Duodenal mucosa (tissue), 2 donors: Measurements from ENCODE around the gene PIGQ.
A peak's percentile ranks its signal among the peaks of the same experiment; 100 is the strongest.

Experiments
- H3K27ac ChIP-seq: one replicate; pipeline ENCODE4 v1.7.0; 2013; ENCODE audit warnings: low read depth, low read length
- H3K27me3 ChIP-seq, 2 donors: one replicate each; pipeline ENCODE4 v1.7.0; 2013; ENCODE audit warnings: low read length in 2 of 2, control low read depth in 1 of 2; ENCODE audit not compliant: insufficient read depth in 2 of 2, control insufficient read depth in 1 of 2
- H3K36me3 ChIP-seq, 2 donors: one replicate each; pipeline ENCODE4 v1.7.0; 2013; ENCODE audit warnings: low read length in 2 of 2, control low read depth in 1 of 2; ENCODE audit not compliant: insufficient read depth in 2 of 2, control insufficient read depth in 1 of 2
- H3K4me1 ChIP-seq, 2 donors: one replicate each; pipeline ENCODE4 v1.7.0; 2013; ENCODE audit warnings: low read length in 2 of 2, control low read depth in 1 of 2; ENCODE audit not compliant: insufficient read depth in 2 of 2, control insufficient read depth in 1 of 2
- H3K4me3 ChIP-seq, 2 donors: one replicate each; pipeline ENCODE4 v1.7.0; 2013; ENCODE audit warnings: low read length in 2 of 2, low read depth in 1 of 2
- H3K9ac ChIP-seq, 2 donors: one replicate each; pipeline ENCODE4 v1.7.0; 2013; ENCODE audit warnings: low read length in 2 of 2, low read depth in 1 of 2
- H3K9me3 ChIP-seq, 2 donors: one replicate each; pipeline ENCODE4 v1.7.0; 2013; ENCODE audit warnings: low read length in 2 of 2, control low read depth in 1 of 2; ENCODE audit not compliant: control insufficient read depth in 1 of 2

Gene PIGQ

DNA sequence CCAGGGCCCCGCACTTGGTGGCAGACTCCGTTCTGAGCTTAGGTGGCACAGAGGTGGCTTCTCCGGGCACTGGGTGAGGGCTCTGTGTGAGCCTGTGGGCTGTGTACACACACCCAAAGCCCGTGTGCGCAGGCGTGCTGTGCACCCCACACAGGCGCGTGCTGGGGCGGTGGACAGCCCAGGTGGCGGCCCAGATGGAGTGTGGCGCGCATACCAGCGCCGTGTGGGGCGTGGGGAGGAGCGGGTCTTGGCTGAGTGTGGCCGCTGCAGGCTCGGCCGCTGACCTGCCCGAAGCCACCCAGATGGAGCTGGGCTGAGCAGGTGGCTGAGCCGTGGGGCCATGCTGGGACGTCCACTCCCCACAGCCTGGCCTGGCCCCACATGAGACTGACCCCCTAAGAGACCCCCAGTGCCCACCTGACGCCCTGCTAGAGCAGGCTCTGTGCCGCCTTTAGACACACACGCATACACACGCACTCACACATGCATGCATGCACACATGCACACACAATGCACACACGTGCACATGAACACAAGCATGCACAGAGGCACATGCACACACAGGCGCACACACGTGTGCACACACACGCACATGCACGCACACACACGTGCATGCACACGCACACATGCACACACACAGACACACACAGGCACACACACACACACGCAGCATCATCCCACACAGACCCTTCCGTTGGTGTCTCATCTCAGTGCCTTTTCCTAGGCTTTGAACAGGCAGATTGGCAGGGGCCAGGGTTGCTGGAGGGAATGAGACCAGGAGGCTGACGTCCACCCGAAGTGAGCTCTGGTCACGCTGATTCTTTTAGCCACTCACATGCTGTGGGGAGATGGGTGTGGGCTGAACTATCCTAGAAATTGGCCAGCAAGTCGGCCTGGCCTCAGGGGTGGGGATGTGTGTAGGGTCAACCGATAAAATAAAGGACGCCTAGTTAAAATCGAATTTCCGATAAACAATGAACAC, 7.5 kb upstream of the PIGQ start:
- Histone ChIP-seq H3K9ac (no peak overlapping the region), H3K4me3 (no peak overlapping the region), H3K9me3 (no peaks in the 10 kb centered on the region), H3K4me1 (peaks cover 11 to 15% of the 10 kb centered on the region in 2 donors), H3K27ac (no peak overlapping the region), H3K36me3 (no peaks in the 10 kb centered on the region), H3K27me3 (peaks cover 22 to 41% of the 10 kb centered on the region in 2 donors)

DNA sequence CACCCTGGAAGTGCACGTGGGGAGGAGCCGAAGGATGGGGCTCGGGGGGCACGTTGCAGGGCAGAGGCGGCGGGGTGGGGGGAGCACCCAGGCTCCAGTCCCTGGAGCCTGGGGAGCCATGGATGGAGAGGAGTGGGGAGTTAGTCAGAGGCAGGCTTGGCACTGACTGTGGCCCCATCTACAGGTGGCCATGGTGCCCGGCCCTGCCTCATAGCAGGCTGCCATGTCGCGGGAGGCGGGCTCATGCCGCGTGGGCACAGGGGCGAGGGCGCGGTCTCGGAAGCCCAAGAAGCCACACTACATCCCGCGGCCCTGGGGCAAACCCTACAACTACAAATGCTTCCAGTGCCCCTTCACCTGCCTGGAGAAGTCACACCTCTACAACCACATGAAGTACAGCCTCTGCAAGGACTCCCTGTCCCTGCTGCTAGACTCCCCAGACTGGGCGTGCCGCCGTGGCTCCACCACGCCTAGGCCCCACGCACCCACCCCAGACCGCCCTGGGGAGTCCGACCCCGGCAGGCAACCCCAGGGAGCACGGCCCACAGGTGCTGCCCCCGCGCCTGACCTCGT, 6.6 kb upstream of the PIGQ start:
- Histone ChIP-seq H3K36me3 (no peaks in the 10 kb centered on the region), H3K9ac (no peak overlapping the region), H3K4me1 (peaks cover 18 to 24% of the 10 kb centered on the region in 2 donors), H3K27me3 (peaks cover 22 to 34% of the 10 kb centered on the region in 2 donors), H3K4me3 (no peak overlapping the region), H3K27ac (no peak overlapping the region), H3K9me3 (no peaks in the 10 kb centered on the region)

DNA sequence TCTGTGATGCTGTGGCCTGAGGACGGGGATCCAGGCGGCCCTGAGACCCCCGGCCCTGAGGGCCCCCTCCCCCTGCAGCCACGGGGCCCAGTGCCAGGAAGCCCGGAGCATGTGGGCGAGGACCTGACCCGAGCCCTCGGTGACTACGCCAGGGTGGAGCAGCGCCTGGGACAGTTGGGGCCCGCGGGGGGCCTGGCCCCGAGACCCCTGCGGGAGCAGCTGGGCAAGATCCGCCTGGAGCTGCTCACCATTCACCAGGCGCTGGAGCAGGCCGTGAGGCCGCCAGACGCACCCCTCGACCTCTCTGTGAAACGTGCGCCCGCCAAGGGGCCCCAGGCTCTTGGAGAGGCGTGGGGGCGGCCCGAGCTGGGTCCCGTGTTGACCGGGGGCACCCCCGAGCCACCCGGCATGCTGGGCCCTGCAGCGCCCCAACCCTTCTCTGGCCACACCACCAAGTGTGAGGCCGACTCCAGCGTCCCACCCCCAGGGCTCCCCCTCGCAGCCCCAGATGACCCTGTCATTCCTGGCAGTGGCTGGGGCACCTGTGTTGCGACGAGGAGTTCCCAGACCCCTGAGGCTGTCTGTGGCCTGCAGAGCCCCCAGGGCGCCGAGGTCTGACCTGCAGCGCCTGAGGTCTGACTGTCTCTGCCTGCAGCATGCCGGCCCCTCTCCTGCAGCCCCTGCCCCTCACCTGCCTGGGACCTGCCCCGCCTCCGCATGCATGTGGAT, 4.9 kb upstream of the PIGQ start:
- H3K27me3 ChIP-seq, result peaks cover 13 to 21% of the 10 kb centered on the region in 2 donors
- H3K9ac ChIP-seq, result no peak overlapping the region
- peaks cover 31 to 36% of the 10 kb centered on the region in 2 donors for H3K4me1 ChIP-seq
- H3K36me3 ChIP-seq, result no peaks in the 10 kb centered on the region
- no peaks in the 10 kb centered on the region for H3K9me3 ChIP-seq
- no peak overlapping the region for H3K4me3 ChIP-seq
- no peak overlapping the region for H3K27ac ChIP-seq

DNA sequence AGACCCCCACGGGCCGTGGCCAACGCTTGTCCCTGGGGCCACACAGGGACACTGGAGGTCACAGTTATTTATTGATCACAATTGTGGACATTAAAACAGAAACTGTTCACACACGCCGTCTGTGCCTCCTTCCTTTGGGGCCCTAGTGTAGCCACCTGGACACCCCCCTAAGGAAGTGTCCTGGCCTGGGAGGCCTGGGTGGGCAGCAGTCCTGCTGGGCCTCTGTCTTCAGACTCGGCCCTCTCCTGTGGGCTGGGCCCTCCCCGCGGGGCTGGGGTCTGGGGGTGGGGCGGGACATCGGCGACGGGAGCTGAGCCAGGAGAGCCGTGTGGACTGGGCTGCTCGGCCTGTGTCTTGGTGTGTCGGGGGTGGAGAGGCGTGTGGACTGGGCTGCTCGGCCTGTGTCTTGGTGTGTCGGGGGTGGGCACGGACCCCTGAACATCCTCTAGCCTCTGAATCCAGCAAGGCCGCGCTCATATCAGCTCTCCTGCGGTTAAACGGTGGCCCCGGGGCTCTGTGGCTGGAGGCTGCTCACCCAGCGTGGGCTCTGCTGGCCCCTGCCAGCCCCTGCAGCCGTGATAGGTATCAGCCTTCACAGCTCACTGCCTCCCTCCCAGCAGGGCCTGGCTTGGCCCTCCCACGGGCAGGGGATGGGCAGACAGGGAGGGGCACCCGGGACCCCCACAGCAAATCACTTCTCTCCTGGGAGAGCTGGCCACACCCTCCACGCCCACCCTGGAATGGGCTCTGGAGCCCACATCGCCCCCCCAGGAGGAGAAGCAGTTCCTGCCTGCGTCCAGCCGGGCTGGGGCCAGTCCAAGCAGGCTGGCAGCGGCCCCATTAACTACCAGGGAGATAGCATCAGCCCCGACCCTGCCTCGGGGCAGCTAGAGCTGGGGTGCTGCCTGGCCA, 4.1 kb upstream of the PIGQ start:
- Histone ChIP-seq H3K27me3 (peaks cover 13 to 21% of the 10 kb centered on the region in 2 donors), H3K36me3 (no peaks in the 10 kb centered on the region), H3K4me3 (no peak overlapping the region), H3K9ac (no peak overlapping the region), H3K9me3 (no peaks in the 10 kb centered on the region), H3K27ac (no peak overlapping the region), H3K4me1 (peaks cover 31 to 39% of the 10 kb centered on the region in 2 donors)

DNA sequence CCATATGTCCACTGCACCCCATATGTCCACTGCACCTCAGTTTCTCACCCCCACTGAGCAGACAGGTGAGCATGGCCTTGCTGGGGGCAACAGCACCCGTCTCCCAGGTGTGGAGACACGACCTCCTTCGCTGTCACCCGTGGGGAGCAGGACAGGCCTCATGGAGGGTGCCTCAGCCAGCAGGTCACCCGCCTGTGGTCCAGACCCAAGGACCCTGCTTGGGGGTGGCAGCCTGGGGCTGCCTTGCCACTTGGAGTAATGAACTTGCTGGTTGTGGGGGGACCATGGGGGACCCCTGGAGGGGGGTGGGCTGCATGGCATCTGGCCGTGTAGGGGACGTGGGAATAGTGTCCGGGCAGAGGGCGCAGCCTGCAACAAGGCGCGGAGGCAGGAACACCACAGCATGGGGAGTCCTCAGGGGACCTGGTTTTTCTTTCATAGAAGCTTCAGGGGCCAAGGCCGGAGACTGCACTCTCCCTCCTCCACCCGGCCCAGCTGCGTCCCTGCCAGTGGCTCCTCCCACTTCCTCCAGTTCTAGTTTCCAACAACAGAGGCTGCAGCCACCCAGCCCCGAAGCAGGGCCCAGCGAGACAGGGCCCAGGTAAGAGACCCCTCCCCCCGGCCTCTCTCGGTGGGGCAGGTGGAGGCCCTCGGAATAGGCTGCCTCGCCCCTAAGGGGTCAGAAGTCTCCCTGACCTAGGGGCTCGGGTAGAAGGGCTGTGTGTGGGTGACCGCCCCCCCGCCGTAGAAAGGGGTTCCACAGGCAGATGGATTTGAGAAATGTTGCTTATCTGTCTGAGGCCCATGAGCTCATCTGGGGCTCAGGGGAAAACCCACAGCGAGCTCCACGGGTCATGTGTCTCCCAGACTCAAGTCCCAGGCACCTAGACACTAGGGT, 3.0 kb upstream of the PIGQ start, which contains the start of gene NHLRC4:
NHLRC4 (plus strand) TSS at position 531 of the 898 bp plus-strand sequence. CDS start 1,043 bp downstream, outside the sequence.
- H3K9ac ChIP-seq, result peak within 1 kb of the TSS; percentile 47 to 68
- H3K27ac ChIP-seq, result peak within 1 kb of the TSS; percentile 20
- peak within 1 kb of the TSS; percentile 50 to 58 for H3K4me3 ChIP-seq
- H3K27me3 ChIP-seq, result peaks cover 3 to 11% of the 10 kb centered on the region in 2 donors
- peaks cover 31 to 45% of the 10 kb centered on the region in 2 donors for H3K4me1 ChIP-seq
- no peaks in the 10 kb centered on the region for H3K36me3 ChIP-seq
- H3K9me3 ChIP-seq, result no peaks in the 10 kb centered on the region

DNA sequence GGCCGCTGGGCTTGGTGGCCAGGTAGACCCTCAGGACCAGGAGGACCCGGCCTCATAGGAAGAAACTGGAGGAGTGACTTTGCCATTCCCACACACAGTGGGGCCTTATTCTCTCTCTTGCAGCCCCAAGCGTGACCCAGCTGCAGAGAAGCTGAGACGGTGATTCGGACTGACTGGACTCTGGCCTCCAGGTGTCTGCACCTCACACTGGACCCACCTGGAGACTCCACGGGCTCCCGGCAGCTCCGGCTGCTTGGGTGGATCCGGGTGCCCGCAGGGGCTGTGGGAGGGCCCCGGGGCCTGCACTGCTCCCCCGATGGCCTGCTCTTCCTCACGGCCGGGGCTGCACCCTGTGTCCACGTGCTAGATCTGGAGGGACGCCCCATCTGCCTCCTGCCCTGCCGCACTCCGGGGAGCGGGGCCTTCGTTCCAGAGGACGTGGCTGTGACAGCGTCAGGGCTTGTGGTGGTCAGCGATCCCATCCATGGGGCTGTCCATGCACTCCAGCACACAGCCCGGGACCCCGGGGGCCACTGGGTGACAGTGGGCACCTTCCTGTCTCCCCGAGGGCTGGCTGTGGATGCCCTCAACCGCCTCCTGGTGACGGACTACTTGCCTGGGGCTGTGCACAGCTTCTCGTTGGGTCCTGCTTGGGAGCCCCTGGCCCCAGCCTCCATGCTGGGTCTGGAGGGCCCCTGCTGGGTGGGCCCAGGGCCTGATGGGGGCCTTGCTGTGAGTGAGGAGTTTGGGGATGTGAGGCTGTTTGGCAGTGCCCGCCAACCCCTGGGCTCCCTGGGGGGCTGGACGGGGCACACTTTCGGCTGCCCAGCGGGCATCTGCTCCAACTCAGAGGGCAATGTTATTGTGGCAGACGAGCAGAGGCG, 2.2 kb upstream of the PIGQ start:
- H3K4me1 ChIP-seq, result peaks cover 31 to 45% of the 10 kb centered on the region in 2 donors
- H3K27me3 ChIP-seq, result peaks cover 0 to 2% of the 10 kb centered on the region in 2 donors
- peak overlapping the region; percentile 50 to 58 for H3K4me3 ChIP-seq
- peak overlapping the region; percentile 47 to 68 for H3K9ac ChIP-seq
- H3K27ac ChIP-seq, result no peak overlapping the region
- H3K36me3 ChIP-seq, result no peaks in the 10 kb centered on the region
- H3K9me3 ChIP-seq, result no peaks in the 10 kb centered on the region

- no peak overlapping the region for H3K27ac ChIP-seq
- peak overlapping the region; percentile 57 to 68 for H3K4me3 ChIP-seq
- H3K4me1 ChIP-seq, result peaks cover 31 to 45% of the 10 kb centered on the region in 2 donors
- no peaks in the 10 kb centered on the region for H3K36me3 ChIP-seq
- H3K9ac ChIP-seq, result peak overlapping the region; percentile 54 to 58
- no peaks in the 10 kb centered on the region for H3K9me3 ChIP-seq
- H3K27me3 ChIP-seq, result no peaks in the 10 kb centered on the region
Measured at GRCh38 chr16:568401-569258, 1.1 kb upstream of the PIGQ start.
